ENCODE measurements around the gene SYCE3. TPM values are rescaled to one million over a fixed set of nuclear protein-coding genes. Genes with fewer than 3 reads are reported as not detected.

The SYCE3 gene
- total and polyA plus RNA-seq, 2 donors (not counting 3 experiments of a cell fraction or from before 2014, with no cell fraction given): not detected

DNA sequence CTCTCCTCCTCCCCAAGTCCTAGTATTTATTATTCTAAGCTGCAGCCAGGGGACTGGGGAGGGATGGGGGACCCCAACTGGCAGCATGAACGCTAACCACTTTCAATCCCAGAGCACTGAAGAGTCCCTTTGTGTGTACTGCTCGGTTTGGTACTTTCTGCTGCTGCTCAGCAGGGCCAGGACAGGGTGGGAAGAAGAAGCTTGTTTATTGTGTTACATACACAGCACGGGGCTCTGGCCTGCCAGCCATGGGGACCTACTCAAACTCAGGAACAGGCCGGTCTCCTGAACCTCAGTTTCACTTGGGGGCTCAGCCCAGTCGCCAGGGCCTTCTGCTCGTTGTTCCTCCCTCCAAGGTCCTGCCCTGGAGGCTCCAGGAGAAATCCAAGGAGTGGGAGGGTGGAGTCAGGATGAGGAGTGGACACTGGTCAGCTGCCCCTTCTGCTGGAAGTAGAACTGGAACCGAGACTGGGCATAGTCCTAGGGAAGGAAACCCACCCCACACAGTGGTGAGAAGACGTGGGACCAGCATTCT is 16.1 kb upstream of the SYCE3 start:
- H4K20me1 ChIP-seq (replicated peaks; ENCODE audit: control insufficient read depth, extremely low read depth, insufficient read depth, low read length): no peaks in the 10 kb centered on the region
- H3K4me3 ChIP-seq (replicated peaks in 1 of 3; ENCODE audit: insufficient read depth in 1 of 3, low read depth in 1 of 3, low read length in 3 of 3): no peak overlapping the region
- H3K27me3 ChIP-seq (ENCODE audit: control insufficient read depth in 2 of 2, insufficient read depth in 2 of 2, low read length in 2 of 2): no peaks in the 10 kb centered on the region
- dilution Hi-C loops (cut with MboI; ENCODE audit: extremely low pct_ligation_motif_present, low sequenced_read_pairs) (no loop called here), intact Hi-C loops (cut with micrococcal nuclease) (loop anchor here (5.0 kb wide), 1 partner anchor 93 kb away; the partner anchor contains the start of gene SHANK3)
- no peak for FAIRE-seq
- no peak overlapping the region for H3K9ac ChIP-seq (replicated peaks; ENCODE audit: extremely low read depth, insufficient read depth, low read length)
- ChIA-PET POLR2A (no interaction called here), CTCF (interaction anchor here (0.8 to 5.2 kb wide), 3 partner anchors 16 to 63 kb away, joined by 3 to 91 read pairs (median 3); partner anchors contain the start of gene SYCE3)
- no peaks in the 10 kb centered on the region for H3K9me3 ChIP-seq (replicated peaks; ENCODE audit: control insufficient read depth, insufficient read depth, low read length)
- H3K4me2 ChIP-seq (ENCODE audit: insufficient read depth, low read length): no peak overlapping the region
- BruUV-seq (replicated peaks): no TSS peak
- H2AFZ ChIP-seq (ENCODE audit: low read depth, low read length): no peak overlapping the region
- DNase-seq (ENCODE audit: low read depth, low spot score): no peak
- peaks cover 13% of the 10 kb centered on the region for H3K4me1 ChIP-seq (ENCODE audit: control insufficient read depth, extremely low read depth, insufficient read depth, low read length)
- H3K79me2 ChIP-seq (ENCODE audit: control insufficient read depth, insufficient read depth, low read length): peaks cover 8% of the 10 kb centered on the region
- no peak overlapping the region for H3K27ac ChIP-seq (ENCODE audit: insufficient read depth, low read depth, low read length)
- TF ChIP-seq JUN (IDR thresholded peaks at IDR 0.05; ENCODE audit: borderline replicate concordance, insufficient read depth, insufficient read length, low read depth) (no peak), GATA2 (IDR thresholded peaks at IDR 0.05; ENCODE audit: insufficient read depth, insufficient read length, low read depth, low read length) (no peak), POLR2A (IDR thresholded peaks at IDR 0.05; ENCODE audit: low read depth, low read length) (no peak), FOS (IDR thresholded peaks at IDR 0.05; ENCODE audit: borderline replicate concordance, insufficient read depth, low read length) (no peak)
- peaks cover 0 to 7% of the 10 kb centered on the region in 2 experiments for H3K36me3 ChIP-seq (ENCODE audit: control insufficient read depth in 2 of 2, extremely low read depth in 1 of 2, insufficient read depth in 2 of 2, low read length in 2 of 2)
- no peaks in the 10 kb centered on the region for H3K9me1 ChIP-seq (replicated peaks; ENCODE audit: control insufficient read depth, extremely low read depth, insufficient read depth, low read length)

DNA sequence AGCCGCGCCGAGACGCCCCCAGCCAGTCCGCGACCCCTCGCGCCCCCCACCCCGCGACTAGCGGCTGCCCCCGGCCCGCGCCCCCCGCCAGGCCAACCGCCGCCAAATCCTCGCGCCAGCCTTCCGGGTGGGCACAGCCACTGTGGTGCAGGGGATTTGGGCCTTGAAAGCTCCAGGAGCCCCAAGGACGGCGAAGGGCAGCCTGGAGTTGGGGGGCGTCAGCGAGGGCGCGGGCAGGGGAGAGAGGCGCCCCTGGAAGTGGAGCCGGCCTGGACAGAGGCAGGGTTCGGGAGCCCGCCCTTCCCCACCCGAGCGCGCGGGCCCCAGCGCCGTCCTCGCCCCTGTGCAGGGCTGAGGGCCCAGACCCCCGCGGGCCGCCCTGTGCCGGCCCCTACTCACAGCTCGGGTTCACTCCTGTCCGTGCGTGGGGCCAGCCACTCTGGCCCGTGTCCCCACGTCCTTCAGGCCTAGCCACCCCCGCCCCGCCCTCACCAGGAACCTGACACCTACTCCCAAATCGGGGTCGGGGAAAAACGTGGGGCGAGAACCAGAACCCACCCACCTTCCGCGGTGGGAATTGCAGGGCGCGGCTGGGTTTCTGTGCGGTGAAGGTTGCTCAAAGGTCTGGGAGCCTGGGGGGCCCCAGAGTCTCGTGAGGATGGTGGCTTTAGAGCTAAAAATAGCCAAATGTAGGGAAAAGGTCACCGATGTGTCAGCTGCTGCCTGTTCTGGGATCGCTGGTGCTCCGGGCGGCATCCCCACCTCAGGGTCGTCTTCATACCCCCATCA is 15.5 kb upstream of the SYCE3 start, which contains the start of gene CPT1B:
Gene CPT1B (minus strand): TSS at position 441 of the 789 bp plus-strand sequence. CDS start 512 bp downstream, outside the sequence.
- Histone ChIP-seq H3K27ac (ENCODE audit: insufficient read depth, low read depth, low read length) (no peak within 1 kb of the TSS), H3K9me3 (replicated peaks; ENCODE audit: control insufficient read depth, insufficient read depth, low read length) (no peaks in the 10 kb centered on the region)
- TF ChIP-seq GATA2 (IDR thresholded peaks at IDR 0.05; ENCODE audit: insufficient read depth, insufficient read length, low read depth, low read length) (no peak), EZH2 (IDR thresholded peaks at IDR 0.05; ENCODE audit: borderline replicate concordance, low read depth, low read length, severe bottlenecking) (peak; percentile 40)

More for the DNA sequence above, 15.5 kb upstream of the SYCE3 start, which contains the start of gene CPT1B:
- Histone ChIP-seq H3K4me2 (ENCODE audit: insufficient read depth, low read length) (no peak within 1 kb of the TSS), H3K9ac (replicated peaks; ENCODE audit: extremely low read depth, insufficient read depth, low read length) (no peak within 1 kb of the TSS), H4K20me1 (replicated peaks; ENCODE audit: control insufficient read depth, extremely low read depth, insufficient read depth, low read length) (no peaks in the 10 kb centered on the region), H2AFZ (ENCODE audit: low read depth, low read length) (no peak within 1 kb of the TSS), H3K4me3 (replicated peaks in 1 of 3; ENCODE audit: insufficient read depth in 1 of 3, low read depth in 1 of 3, low read length in 3 of 3) (no peak within 1 kb of the TSS), H3K27me3 (ENCODE audit: control insufficient read depth in 2 of 2, insufficient read depth in 2 of 2, low read length in 2 of 2) (no peaks in the 10 kb centered on the region), H3K36me3 (ENCODE audit: control insufficient read depth in 2 of 2, extremely low read depth in 1 of 2, insufficient read depth in 2 of 2, low read length in 2 of 2) (peaks cover 0 to 7% of the 10 kb centered on the region in 2 experiments), H3K9me1 (replicated peaks; ENCODE audit: control insufficient read depth, extremely low read depth, insufficient read depth, low read length) (no peaks in the 10 kb centered on the region), H3K4me1 (ENCODE audit: control insufficient read depth, extremely low read depth, insufficient read depth, low read length) (peaks cover 7% of the 10 kb centered on the region), H3K79me2 (ENCODE audit: control insufficient read depth, insufficient read depth, low read length) (peaks cover 8% of the 10 kb centered on the region)
- POLR2A ChIA-PET: no interaction called here
- CTCF ChIA-PET: interaction anchor here (0.8 to 5.2 kb wide), 4 partner anchors 12 to 63 kb away, joined by 3 to 91 read pairs (median 4); partner anchors contain the start of gene SYCE3
- intact Hi-C loops (cut with micrococcal nuclease) (loop anchor here (5.0 kb wide), 1 partner anchor 94 kb away; the partner anchor contains the start of gene SHANK3), dilution Hi-C loops (cut with MboI; ENCODE audit: extremely low pct_ligation_motif_present, low sequenced_read_pairs) (no loop called here)
- DNase-seq (ENCODE audit: low read depth, low spot score) (no peak), FAIRE-seq (no peak)
- BruUV-seq (replicated peaks): no TSS peak
